Neuronal stem cell (in vitro differentiated cells): ENCODE data around the gene SORBS1.

Source experiments
- DNase-seq: peaks from one replicate; pipeline ENCODE4 v3.0.0-alpha.2; 2013; ENCODE audit warnings: low spot score
- H2AFZ ChIP-seq: one replicate; pipeline ENCODE4 v1.6.1; 2013; ENCODE audit warnings: mild to moderate bottlenecking, low read length, inconsistent platforms
- H2AK5ac ChIP-seq: 2 replicates; pipeline ENCODE4 v1.6.1; 2013; ENCODE audit warnings: low read depth, mild to moderate bottlenecking, inconsistent platforms, low read length, moderate library complexity, mixed read lengths
- H2BK120ac ChIP-seq: 2 replicates; pipeline ENCODE4 v1.6.1; 2013; ENCODE audit warnings: low read depth, mild to moderate bottlenecking, inconsistent platforms, low read length, moderate library complexity, mixed read lengths
- H2BK12ac ChIP-seq: one replicate; pipeline ENCODE4 v1.6.1; 2013; ENCODE audit warnings: low read length, inconsistent platforms
- H2BK15ac ChIP-seq: 2 replicates; pipeline ENCODE4 v1.6.1; 2013; ENCODE audit warnings: mild to moderate bottlenecking, low read length, inconsistent platforms, mixed read lengths
- H2BK5ac ChIP-seq: one replicate; pipeline ENCODE4 v1.6.1; 2013; ENCODE audit warnings: inconsistent platforms, mild to moderate bottlenecking, low read length, moderate library complexity
- H3K14ac ChIP-seq: one replicate; pipeline ENCODE4 v1.6.1; 2013; ENCODE audit warnings: low read length, inconsistent platforms
- H3K18ac ChIP-seq: 2 replicates; pipeline ENCODE4 v1.6.1; 2013; ENCODE audit warnings: low read length, inconsistent platforms
- H3K23ac ChIP-seq: 2 replicates; pipeline ENCODE4 v1.6.1; 2013; ENCODE audit warnings: low read depth, mild to moderate bottlenecking, mixed read lengths, low read length, inconsistent platforms; ENCODE audit not compliant: poor library complexity
- H3K27ac ChIP-seq: replicated peaks from 3 replicates; pipeline ENCODE4 v1.5.1; 2013; ENCODE audit warnings: low read length, inconsistent platforms
- H3K27me3 ChIP-seq, 3 experiments: 2 replicates each; pipeline ENCODE4 v1.6.1; 2013; ENCODE audit warnings: low read length in 3 of 3, mild to moderate bottlenecking in 2 of 3, inconsistent platforms in 1 of 3, low read depth in 1 of 3, mixed read lengths in 1 of 3, moderate library complexity in 1 of 3; ENCODE audit not compliant: control insufficient read depth in 3 of 3, insufficient read depth in 3 of 3
- H3K36me3 ChIP-seq, 2 donors: replicated peaks in 1 of 2; 2 replicates each; pipeline ENCODE4 v1.6.1; 2013; ENCODE audit warnings: low read length in 2 of 2; ENCODE audit not compliant: control insufficient read depth in 2 of 2, insufficient read depth in 2 of 2
- H3K4ac ChIP-seq: 2 replicates; pipeline ENCODE4 v1.6.1; 2013; ENCODE audit warnings: inconsistent platforms, mild to moderate bottlenecking, low read length, moderate library complexity
- H3K4me1 ChIP-seq, 2 donors: 1 replicate in 1 of 2; 2 replicates in 1 of 2; pipeline ENCODE4 v1.6.1; 2013; ENCODE audit warnings: low read length in 2 of 2, low read depth in 1 of 2; ENCODE audit not compliant: control insufficient read depth in 2 of 2, insufficient read depth in 1 of 2
- H3K4me2 ChIP-seq: one replicate; pipeline ENCODE4 v1.6.1; 2013; ENCODE audit warnings: mild to moderate bottlenecking, low read length, inconsistent platforms; ENCODE audit not compliant: insufficient read depth, poor library complexity, severe bottlenecking
- H3K4me3 ChIP-seq, 2 donors: 2 replicates each; pipeline ENCODE4 v1.5.1; 2013; ENCODE audit warnings: low read length in 2 of 2, mild to moderate bottlenecking in 2 of 2, inconsistent platforms in 1 of 2, moderate library complexity in 1 of 2
- H3K79me1 ChIP-seq: one replicate; pipeline ENCODE4 v1.6.1; 2013; ENCODE audit warnings: low read depth, mild to moderate bottlenecking, inconsistent platforms, low read length, moderate library complexity
- H3K9ac ChIP-seq: one replicate; pipeline ENCODE4 v1.6.1; 2013; ENCODE audit warnings: mild to moderate bottlenecking, low read depth, low read length, inconsistent platforms; ENCODE audit not compliant: poor library complexity
- H3K9me3 ChIP-seq, 2 donors: replicated peaks in 1 of 2; 2 replicates each; pipeline versions ENCODE3 to v1.6.1; 2013; ENCODE audit warnings: low read length in 2 of 2, mild to moderate bottlenecking in 2 of 2, inconsistent platforms in 1 of 2, low read depth in 1 of 2, mixed read lengths in 1 of 2, moderate library complexity in 1 of 2; ENCODE audit not compliant: control insufficient read depth in 2 of 2, insufficient read depth in 1 of 2
- H4K8ac ChIP-seq: one replicate; pipeline ENCODE4 v1.6.1; 2013; ENCODE audit warnings: low read depth, mild to moderate bottlenecking, inconsistent platforms, low read length, moderate library complexity
- H4K91ac ChIP-seq: one replicate; pipeline ENCODE4 v1.6.1; 2013; ENCODE audit warnings: low read length, low read depth, mild to moderate bottlenecking, inconsistent platforms; ENCODE audit not compliant: poor library complexity
- WGBS, 2 donors: extraction: QIAGEN DNeasy Blood & Tissue Kit; methylation state at CpG; one replicate each; pipeline ENCODE4 v1.1.7; 2013; ENCODE audit warnings: missing lambda C conversion rate in 2 of 2, mixed read lengths in 1 of 2; ENCODE audit not compliant: insufficient read length in 2 of 2, insufficient replicate concordance in 1 of 2; ENCODE audit errors: extremely low coverage in 2 of 2; 5-methylcytosine and 5-hydroxymethylcytosine counted together

The SORBS1 gene

DNA sequence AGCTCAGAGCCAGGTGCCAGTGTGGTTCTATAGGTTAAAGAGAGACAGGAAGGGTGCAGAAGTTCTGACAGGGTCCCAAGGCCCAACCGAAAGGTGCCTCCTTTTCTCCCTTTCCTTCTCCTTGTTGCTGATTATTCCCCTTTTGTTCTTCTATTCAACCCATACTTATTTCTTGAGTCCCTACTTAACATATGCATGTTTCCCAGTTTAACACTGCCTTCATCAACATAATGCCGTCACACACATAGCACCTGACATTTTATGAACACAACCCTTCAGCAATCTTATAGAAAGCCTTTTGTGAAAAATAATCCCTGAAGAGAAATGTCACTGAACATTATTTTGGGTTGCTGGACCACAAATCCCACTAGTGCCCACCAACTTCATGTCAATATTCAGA is 39.1 kb downstream of the SORBS1 start:
- Histone ChIP-seq H3K36me3 (no peaks in the 10 kb centered on the region), H3K4me1 (peaks cover 0 to 8% of the 10 kb centered on the region in 2 donors), H2BK15ac (no peak overlapping the region), H2AFZ (no peak overlapping the region), H3K27me3 (no peaks in the 10 kb centered on the region), H3K9me3 (no peaks in the 10 kb centered on the region), H3K4ac (no peak overlapping the region), H3K23ac (no peak overlapping the region), H2BK5ac (no peak overlapping the region), H3K18ac (no peak overlapping the region), H2BK12ac (no peak overlapping the region), H2BK120ac (no peak overlapping the region), H3K27ac (no peak overlapping the region), H3K9ac (no peak overlapping the region), H3K4me3 (no peak overlapping the region), H4K8ac (no peak overlapping the region), H3K14ac (no peak overlapping the region), H2AK5ac (no peak overlapping the region), H4K91ac (no peak overlapping the region), H3K4me2 (no peak overlapping the region), H3K79me1 (no peaks in the 10 kb centered on the region)
- whole genome bisulfite sequencing, 2 donors, result no CpG with 5 or more reads among the region's 2 CpGs
- no peak for DNase-seq

DNA sequence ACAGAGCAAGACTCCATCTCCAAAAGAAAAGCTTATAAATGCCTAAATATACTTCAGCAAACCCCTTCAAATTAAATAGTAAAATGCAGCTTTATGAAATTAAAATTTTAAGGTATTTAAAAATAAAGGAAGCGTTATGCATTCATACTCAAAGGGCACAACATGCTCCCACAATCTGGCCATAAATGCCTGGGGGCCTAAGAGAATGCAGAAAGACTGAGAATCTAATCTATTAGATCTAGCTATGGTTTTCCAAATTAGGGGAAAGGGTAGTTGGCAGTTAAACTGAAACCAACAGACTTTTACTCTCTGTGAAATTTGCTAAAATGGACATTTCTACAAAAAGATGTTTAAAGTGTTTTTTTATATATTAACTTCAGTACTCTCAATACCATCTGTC is 40.6 kb downstream of the SORBS1 start:
- Histone ChIP-seq H3K9me3 (no peaks in the 10 kb centered on the region), H2BK15ac (no peak overlapping the region), H2BK5ac (no peak overlapping the region), H2AFZ (no peak overlapping the region), H3K27ac (no peak overlapping the region), H3K18ac (no peak overlapping the region), H3K4me2 (no peak overlapping the region), H3K9ac (no peak overlapping the region), H3K4ac (no peak overlapping the region), H3K4me1 (peaks cover 0 to 8% of the 10 kb centered on the region in 2 donors), H2BK120ac (no peak overlapping the region), H3K23ac (no peak overlapping the region), H2BK12ac (no peak overlapping the region), H4K91ac (no peak overlapping the region), H3K79me1 (no peaks in the 10 kb centered on the region), H3K27me3 (no peaks in the 10 kb centered on the region), H3K4me3 (no peak overlapping the region), H3K14ac (no peak overlapping the region), H2AK5ac (no peak overlapping the region), H3K36me3 (no peaks in the 10 kb centered on the region), H4K8ac (no peak overlapping the region)
- no CpG with 5 or more reads among the region's 1 CpG for WGBS, 2 donors
- no peak for DNase-seq

DNA sequence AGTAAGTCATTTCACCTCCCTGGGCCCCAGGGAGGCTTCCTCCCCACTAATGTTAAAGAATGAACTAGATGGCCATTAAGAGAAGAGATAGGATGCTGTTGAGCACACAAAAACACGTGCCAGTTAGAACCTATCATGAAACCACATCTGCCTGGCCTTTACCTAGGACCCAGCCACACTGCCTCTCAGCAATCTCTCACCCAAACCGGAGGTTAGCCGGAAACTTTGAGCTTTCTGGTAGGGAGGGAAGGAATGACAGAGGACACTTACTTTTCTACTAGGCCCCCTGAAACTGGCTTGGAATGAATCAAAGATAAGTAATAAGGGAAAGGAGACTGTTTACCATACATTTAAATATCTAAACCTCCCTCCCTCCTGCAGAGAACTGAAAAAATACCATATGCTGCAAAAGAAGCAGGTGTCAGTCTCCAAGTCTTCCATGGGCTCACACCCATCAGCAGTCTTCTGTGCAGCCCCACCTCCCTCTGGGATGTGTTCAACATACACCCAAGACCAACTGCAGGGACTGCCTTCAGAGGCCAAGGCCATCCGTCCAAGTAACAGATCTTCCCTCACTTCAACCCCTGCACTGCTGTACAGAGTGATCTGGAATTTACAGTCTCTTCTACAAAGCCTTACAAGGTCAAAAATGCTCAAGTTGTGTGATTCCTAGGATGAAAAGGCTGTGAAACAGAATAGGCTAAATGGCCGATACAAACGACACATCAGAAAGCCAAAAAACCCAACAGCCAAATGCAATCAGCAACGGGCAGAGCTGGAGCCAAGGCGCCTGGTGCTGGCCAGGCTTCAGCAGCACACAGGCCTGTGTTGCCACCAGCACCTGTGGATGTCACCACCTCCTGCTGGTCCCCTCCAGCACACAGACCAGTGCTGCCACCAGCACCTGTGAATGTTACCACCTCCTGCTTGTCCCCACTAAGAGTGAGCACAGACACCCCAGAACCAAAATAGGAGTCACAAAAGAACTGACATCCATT is 42.4 kb downstream of the SORBS1 start:
- Histone ChIP-seq H3K79me1 (no peaks in the 10 kb centered on the region), H3K4me2 (no peak overlapping the region), H2BK120ac (no peak overlapping the region), H2BK15ac (no peak overlapping the region), H3K9ac (no peak overlapping the region), H3K27ac (no peak overlapping the region), H3K18ac (peak overlapping the region; percentile 3), H3K9me3 (no peaks in the 10 kb centered on the region), H3K4me1 (peaks cover 0 to 8% of the 10 kb centered on the region in 2 donors), H4K8ac (no peak overlapping the region), H2AFZ (no peak overlapping the region), H3K4me3 (peak overlapping the region in 1 of 2 donors; percentile 56), H4K91ac (no peak overlapping the region), H3K14ac (no peak overlapping the region), H2AK5ac (no peak overlapping the region), H2BK12ac (no peak overlapping the region), H3K4ac (no peak overlapping the region), H3K23ac (no peak overlapping the region), H3K27me3 (no peaks in the 10 kb centered on the region), H2BK5ac (no peak overlapping the region), H3K36me3 (no peaks in the 10 kb centered on the region)
- no peak for DNase-seq
- WGBS, 2 donors, result no CpG with 5 or more reads among the region's 8 CpGs

GRCh38 chr10:95517536-95518454 is 43.4 kb downstream of the SORBS1 start:
- Histone ChIP-seq H3K79me1 (no peaks in the 10 kb centered on the region), H3K4ac (no peak overlapping the region), H2BK5ac (no peak overlapping the region), H3K18ac (no peak overlapping the region), H3K14ac (no peak overlapping the region), H2BK12ac (no peak overlapping the region), H3K23ac (no peak overlapping the region), H2BK120ac (no peak overlapping the region), H2AFZ (no peak overlapping the region), H3K9ac (no peak overlapping the region), H3K36me3 (no peaks in the 10 kb centered on the region), H2BK15ac (no peak overlapping the region), H3K27me3 (no peaks in the 10 kb centered on the region), H4K91ac (no peak overlapping the region), H2AK5ac (no peak overlapping the region), H3K4me3 (no peak overlapping the region), H3K9me3 (no peaks in the 10 kb centered on the region), H3K4me1 (peaks cover 0 to 8% of the 10 kb centered on the region in 2 donors), H4K8ac (no peak overlapping the region), H3K27ac (no peak overlapping the region), H3K4me2 (no peak overlapping the region)
- no peak for DNase-seq
- no CpG with 5 or more reads among the region's 5 CpGs for WGBS, 2 donors
